GM21360 (cell line): ENCODE results near the gene ZNF578.
"Not testable (repeated sequence)": the region's sequence is repeated elsewhere in the genome, so short reads cannot be mapped to it uniquely, and the experiment has no call there.

Source experiments
- ATAC-seq: cut with Tn5 transposase; IDR thresholded peaks from one replicate; pipeline ENCODE4 v1.9.1; 2021; ENCODE audit warnings: mild to moderate bottlenecking, moderate library complexity; ENCODE audit not compliant: unreplicated experiment

Gene ZNF578

GRCh38 chr19:52507266-52507665 lies 53.9 kb downstream of the ZNF578 start:
- ATAC-seq = no peak

- ATAC-seq = no peak
These were observed 62.8 kb downstream of the ZNF578 start for GRCh38 chr19:52516191-52516590.

- ATAC-seq = no peak
These were observed 65.3 kb downstream of the ZNF578 start for GRCh38 chr19:52518646-52519045.

GRCh38 chr19:52519175-52519574 lies 65.8 kb downstream of the ZNF578 start:
- ATAC-seq = not testable (repeated sequence)

GRCh38 chr19:52520013-52520412 lies 66.7 kb downstream of the ZNF578 start:
- ATAC-seq = no peak

GRCh38 chr19:52522551-52522950 lies 69.2 kb downstream of the ZNF578 start:
- ATAC-seq = no peak

GRCh38 chr19:52524086-52524485 lies 70.7 kb downstream of the ZNF578 start:
- ATAC-seq = no peak

GRCh38 chr19:52527134-52527955 lies 74.0 kb downstream of the ZNF578 start, which contains the start of gene ZNF808:
TSS of gene ZNF808 (plus strand) at chr19:52527668. CDS start at chr19:52543285, 15,617 bp downstream.
- peak; percentile 78 for ATAC-seq

- ATAC-seq = peak; percentile 9
These were observed 74.6 kb downstream of the ZNF578 start for GRCh38 chr19:52527956-52528351.

GRCh38 chr19:52532480-52532879 lies 79.1 kb downstream of the ZNF578 start:
- no peak for ATAC-seq

- no peak for ATAC-seq
These were observed 80.5 kb downstream of the ZNF578 start for GRCh38 chr19:52533901-52534300.

- ATAC-seq = not testable (repeated sequence)
These were observed 82.0 kb downstream of the ZNF578 start for GRCh38 chr19:52535385-52535770.

- ATAC-seq = peak; percentile 85
These were observed 82.6 kb downstream of the ZNF578 start for GRCh38 chr19:52535771-52536447.

- peak; percentile 16 for ATAC-seq
These were observed 83.1 kb downstream of the ZNF578 start for GRCh38 chr19:52536448-52536800.

- ATAC-seq = not testable (repeated sequence)
These were observed 85.5 kb downstream of the ZNF578 start for GRCh38 chr19:52538815-52539214.

- ATAC-seq = not testable (repeated sequence)
These were observed 87.8 kb downstream of the ZNF578 start for GRCh38 chr19:52541176-52541575.

- no peak for ATAC-seq
These were observed 88.3 kb downstream of the ZNF578 start for GRCh38 chr19:52541608-52542007.

- not testable (repeated sequence) for ATAC-seq
These were observed 89.2 kb downstream of the ZNF578 start for GRCh38 chr19:52542541-52542940.

- no peak for ATAC-seq
These were observed 89.8 kb downstream of the ZNF578 start for GRCh38 chr19:52542984-52543664.

GRCh38 chr19:52554216-52554971 lies 101.0 kb downstream of the ZNF578 start:
- ATAC-seq = no peak
